Measurements from ENCODE around the gene ZNF140.

The ZNF140 gene

DNA sequence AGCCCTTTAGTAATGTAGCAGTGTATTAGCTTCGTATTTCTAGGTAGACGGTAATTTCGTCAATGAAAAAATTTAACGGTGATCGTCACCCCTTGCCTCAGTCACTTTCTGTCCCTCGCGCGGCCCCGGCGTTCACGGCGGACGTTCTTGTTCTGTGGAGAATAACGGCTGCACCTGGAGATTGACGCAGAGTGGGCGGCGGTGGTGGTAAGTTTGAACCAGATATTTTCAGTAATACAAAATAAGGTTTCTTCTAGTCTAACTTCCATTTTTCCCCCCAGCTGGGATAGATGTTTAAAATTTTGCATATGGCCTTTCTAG lies 50.0 kb downstream of the ZNF140 start:
- no peak for DNase-seq

DNA sequence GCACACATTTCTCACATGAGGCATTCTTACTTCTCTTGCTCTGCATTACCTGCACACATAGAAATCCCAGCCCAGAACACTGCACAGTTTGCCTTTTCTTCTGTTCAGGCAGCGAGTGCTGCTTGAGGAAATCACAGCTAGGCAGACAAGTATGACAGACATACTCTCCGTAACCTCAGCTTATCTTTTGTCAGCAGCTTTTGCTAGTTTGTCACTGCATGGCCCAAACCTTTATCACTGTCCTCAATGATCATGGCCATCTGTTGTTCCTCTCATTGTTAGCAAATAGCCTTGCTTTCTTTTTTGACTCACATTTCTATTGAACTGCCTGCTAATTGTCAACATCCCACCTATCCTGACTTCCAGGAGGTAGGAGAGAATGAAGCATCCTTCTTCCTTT lies 55.0 kb downstream of the ZNF140 start:
- no peak for DNase-seq

DNA sequence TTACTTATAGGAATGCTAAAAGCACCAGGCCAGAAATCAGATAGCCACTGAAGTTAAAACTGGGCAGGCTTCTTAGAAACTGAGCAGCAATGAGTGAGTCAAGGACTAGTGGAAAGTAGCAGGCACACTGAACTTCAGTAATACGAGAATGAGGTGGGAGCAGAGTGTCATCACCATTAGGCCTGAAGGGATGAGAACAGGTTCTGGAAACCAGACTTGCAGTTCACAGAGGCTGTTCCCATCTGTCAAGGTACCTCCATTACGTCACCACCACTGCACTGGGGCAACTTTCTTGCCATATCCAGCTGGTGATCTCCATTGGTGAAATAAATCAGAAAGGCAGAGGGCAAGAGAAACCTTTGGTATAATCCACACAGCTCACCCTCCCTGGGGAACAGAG lies 65.3 kb downstream of the ZNF140 start:
- no peak for DNase-seq

- DNase-seq = no peak
These were observed 75.5 kb downstream of the ZNF140 start for GRCh38 chr12:133156125-133156690.
